8988T (cell line): Measurements from ENCODE around the gene MRPS26.
A peak's percentile ranks its signal among the peaks of the same experiment; 100 is the strongest.
"Not testable (repeated sequence)": the region's sequence is repeated elsewhere in the genome, so short reads cannot be mapped to it uniquely, and the experiment has no call there.

Experiments
- DNase-seq: peaks from one replicate; pipeline ENCODE4 v3.0.0; 2011

Gene MRPS26

GRCh38 chr20:3043322-3043721, 2.5 kb upstream of the MRPS26 start, which contains the start of gene GNRH2:
TSS of gene GNRH2 (plus strand) at chr20:3043622. CDS start at chr20:3044415, 793 bp downstream.
- DNase-seq, result no peak

GRCh38 chr20:3044336-3044965, 1.4 kb upstream of the MRPS26 start:
- no peak for DNase-seq

- DNase-seq, result peak; percentile 77
These were observed 623 bp upstream of the MRPS26 start for GRCh38 chr20:3045042-3045815.

DNA sequence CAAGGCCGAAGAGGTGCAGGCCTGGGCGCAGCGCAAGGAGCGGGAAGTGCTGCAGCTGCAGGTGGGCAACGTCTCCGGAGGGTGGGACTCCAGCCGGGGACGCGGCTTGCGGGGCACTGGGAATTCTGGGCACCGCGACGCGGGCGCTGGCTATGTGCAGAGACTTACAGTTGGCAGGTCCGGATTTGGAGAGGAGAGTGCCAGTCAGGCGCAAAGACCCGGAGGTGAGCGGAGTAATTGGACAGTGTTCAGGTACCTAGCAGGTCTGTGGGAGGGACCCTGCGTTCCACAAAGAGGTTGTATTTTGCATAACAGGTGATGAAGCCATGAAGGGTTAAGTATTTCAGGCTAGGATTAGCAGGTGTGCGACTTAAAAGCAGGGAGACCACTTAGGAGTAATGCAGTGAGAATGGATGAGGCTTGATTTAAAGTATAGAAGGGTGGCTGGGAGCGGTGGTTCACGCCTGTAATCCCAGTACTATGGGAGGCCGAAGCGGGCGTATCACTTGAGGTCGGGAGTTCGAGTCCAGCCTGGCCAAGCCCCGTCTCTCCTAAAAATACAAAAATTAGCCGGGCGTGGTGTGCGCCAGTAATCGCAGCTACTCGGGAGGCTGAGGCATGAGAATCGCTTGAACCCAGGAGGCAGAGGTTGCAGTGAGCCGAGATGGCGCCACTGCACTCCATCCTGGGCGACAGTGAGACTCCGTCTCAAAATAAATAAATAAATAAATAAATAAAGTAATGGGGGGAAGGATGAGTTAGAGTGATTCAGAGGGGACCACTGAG, 1.0 kb downstream of the MRPS26 start:
- DNase-seq, result no peak

GRCh38 chr20:3047486-3048419, 1.9 kb downstream of the MRPS26 start:
- no peak for DNase-seq

DNA sequence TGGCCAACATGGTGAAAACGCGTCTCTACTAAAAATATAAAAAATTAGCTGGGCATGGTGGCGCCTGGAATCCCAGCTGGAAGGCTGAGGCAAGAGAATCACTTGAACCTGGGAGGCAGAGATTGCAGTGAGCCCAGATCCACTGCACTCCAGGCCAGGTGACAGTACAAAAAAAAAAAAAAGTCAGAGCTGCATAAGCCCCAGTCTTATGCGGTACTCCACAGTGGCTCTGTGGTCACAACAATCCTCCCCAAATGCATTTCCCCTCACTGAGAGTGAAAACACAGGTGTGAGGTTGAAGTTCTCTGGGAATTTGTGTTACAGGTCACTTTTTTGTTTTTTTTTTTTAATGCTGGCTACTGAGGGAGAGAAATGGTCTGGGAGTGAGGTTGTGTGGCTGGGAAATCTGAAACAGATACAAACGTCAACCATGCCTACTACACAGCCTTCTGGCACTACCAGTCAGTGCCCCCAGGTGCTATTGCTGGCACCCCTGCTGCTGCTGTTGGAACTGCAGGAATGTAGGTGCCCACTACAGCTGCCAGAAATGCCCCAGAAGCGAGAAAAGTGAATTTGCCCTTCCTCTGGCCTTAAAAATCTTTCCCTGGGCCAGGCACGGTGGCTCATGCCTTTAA, 5.7 kb downstream of the MRPS26 start:
- no peak for DNase-seq

DNA sequence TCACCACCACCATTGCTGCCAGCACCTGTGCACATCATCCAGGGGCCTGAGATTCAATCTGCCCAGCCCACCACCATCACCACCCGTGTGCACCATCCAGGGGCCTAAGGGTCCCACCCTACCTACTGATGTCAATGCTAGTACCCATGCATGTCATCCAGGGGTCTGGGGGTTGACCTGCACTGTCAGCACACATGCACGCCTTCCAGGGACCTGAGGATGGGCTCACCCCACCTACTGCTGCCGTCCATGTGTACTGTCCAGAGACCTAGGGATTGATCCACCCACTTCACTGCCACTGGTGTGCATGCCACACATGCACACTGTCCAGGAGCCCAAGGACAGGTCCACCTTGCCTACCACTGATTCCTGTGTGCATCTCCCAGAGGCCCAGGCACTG, 13.6 kb downstream of the MRPS26 start:
- DNase-seq, result no peak

GRCh38 chr20:3064119-3064518, 18.3 kb downstream of the MRPS26 start:
- not testable (repeated sequence) for DNase-seq

GRCh38 chr20:3067139-3068014, 21.5 kb downstream of the MRPS26 start:
- DNase-seq, result no peak

DNA sequence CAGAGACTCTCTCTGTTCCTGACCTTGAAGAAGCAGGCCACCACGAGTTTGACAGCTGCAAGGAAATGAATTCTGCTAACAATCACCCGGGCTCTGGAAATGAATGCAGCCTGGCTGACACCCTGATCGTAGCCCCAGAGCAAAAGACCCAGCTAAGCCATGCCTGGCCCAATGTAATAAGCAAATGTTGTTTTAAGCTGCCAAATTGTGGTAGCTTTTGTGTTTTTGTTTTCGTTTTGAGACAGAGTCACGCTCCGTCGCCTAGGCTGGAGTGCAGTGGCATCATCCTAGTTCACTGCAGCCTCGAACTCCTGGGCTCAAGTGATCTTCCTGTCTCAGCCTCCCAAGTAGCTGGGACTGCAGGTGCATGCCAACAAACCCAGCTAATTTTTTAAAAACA, 22.2 kb downstream of the MRPS26 start:
- no peak for DNase-seq

GRCh38 chr20:3068986-3069900, 23.4 kb downstream of the MRPS26 start:
- DNase-seq, result no peak

DNA sequence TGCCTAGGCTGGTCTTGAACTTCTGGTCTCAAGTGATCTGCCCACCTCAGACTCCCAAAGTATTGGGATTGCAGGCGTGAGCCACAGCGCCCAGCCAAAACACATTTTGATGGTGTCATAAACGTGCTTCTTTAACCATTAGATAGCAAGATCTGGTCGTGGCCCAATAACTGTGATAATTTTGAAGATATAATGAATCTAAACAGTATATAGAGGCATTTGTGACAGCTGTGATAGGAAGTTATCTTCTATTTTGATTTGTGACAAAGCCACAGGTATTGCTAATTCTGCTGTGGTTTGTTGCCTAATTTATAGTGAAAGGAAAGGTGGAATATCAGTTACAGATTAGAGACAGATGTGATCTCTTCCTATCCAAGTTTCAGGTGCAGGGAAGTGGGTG, 24.9 kb downstream of the MRPS26 start:
- DNase-seq, result no peak

DNA sequence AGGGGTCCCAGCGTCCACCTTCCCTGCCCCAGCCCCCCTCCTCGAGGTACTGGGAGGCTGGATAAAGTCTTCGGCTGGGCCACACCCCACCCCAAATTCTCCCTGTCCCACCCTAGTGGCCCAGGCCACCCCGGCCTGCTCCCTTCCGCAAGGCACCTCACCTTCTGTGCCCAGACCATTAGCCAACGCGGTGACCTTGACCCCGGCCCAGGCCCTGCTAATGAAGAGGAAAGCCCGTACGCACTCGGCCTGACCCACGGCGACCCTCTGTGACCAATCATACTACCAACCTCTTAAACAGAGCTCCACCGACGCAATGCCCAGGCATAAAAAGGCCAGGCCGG, 25.4 kb downstream of the MRPS26 start:
- no peak for DNase-seq

- DNase-seq, result no peak
These were observed 26.0 kb downstream of the MRPS26 start, which contains the start of gene OXT for GRCh38 chr20:3071610-3072529. TSS of gene OXT (plus strand) at chr20:3071620. CDS start at chr20:3071656, 36 bp downstream.

DNA sequence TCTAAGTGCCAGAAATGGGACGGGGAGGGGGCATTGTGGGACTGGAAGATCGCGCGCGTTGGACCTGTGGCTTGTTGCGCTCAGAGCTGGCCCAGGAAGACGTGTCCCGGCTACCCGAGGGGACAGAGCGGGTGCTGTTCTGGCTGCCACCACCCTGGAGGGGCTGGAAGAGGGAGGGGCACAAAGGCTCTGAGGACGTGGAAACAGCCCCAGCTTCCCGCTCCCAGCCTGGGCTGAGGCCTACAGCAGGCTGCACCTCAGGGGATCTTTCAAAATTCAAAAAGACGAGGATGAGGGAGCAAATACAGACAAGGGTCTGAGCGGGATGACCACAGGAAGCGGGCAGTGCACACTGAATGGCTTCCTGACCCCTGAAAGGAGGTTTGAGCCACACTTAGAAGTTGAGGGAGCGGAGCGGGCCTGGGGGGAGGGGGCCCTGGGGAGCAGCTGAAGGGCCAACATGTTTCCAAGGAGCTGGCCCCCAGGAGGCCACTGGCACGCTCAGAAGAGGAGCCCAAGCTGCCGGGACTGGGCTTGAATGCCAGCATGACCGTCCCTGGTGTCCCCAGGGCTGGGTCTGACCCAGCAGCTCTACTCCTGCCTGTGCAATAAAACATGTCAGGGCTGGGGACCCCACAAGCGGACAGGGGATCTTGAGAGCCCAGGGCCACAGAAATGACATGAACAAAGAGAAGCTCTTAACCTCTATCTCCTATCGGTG, 26.8 kb downstream of the MRPS26 start:
- DNase-seq, result no peak

GRCh38 chr20:3073251-3073643, 27.4 kb downstream of the MRPS26 start:
- DNase-seq, result not testable (repeated sequence)

- DNase-seq, result no peak
These were observed 29.0 kb downstream of the MRPS26 start for GRCh38 chr20:3074812-3075211.

GRCh38 chr20:3075315-3075714, 29.5 kb downstream of the MRPS26 start:
- not testable (repeated sequence) for DNase-seq
